Stimulated activated CD4-positive, alpha-beta T cell treated with anti-CD3 and anti-CD28 coated beads, Interleukin-4, amount 100 ng/mL, for 4 hours (primary cell): ENCODE data around the gene PLP2.
A peak's percentile ranks its signal among the peaks of the same experiment; 100 is the strongest.
"Not testable (repeated sequence)": the region's sequence is repeated elsewhere in the genome, so short reads cannot be mapped to it uniquely, and the experiment has no call there.

Source experiments
- DNase-seq, 2 experiments: peaks; one replicate each; pipeline ENCODE4 v3.0.0-alpha.2; 2020

PLP2 gene

GRCh38 chrX:49163555-49164419, 7.9 kb upstream of the PLP2 start:
- DNase-seq, result peak; percentile 75

GRCh38 chrX:49164589-49165360, 6.9 kb upstream of the PLP2 start:
- DNase-seq, result no peak

GRCh38 chrX:49165901-49166881, 5.5 kb upstream of the PLP2 start:
- DNase-seq, result peak; percentile 48 to 73

- DNase-seq, result peak in 1 of 2 experiments; percentile 48
Measured at GRCh38 chrX:49166914-49167739, 4.6 kb upstream of the PLP2 start.

- DNase-seq, result no peak
Measured at GRCh38 chrX:49167740-49168108, 4.0 kb upstream of the PLP2 start.

- DNase-seq, result peak; percentile 60 to 66
Measured at GRCh38 chrX:49172280-49172780, 632 bp downstream of the PLP2 start.

- DNase-seq, result not testable (repeated sequence)
Measured at GRCh38 chrX:49173544-49173943, 1.8 kb downstream of the PLP2 start.

- no peak for DNase-seq
Measured at GRCh38 chrX:49174723-49175122, 3.0 kb downstream of the PLP2 start.

- DNase-seq, result no peak
Measured at GRCh38 chrX:49175435-49176274, 4.0 kb downstream of the PLP2 start.

- no peak for DNase-seq
Measured at GRCh38 chrX:49176421-49177326, 5.0 kb downstream of the PLP2 start.

- DNase-seq, result no peak
Measured at GRCh38 chrX:49177338-49177833, 5.7 kb downstream of the PLP2 start.

GRCh38 chrX:49177873-49178480, 6.3 kb downstream of the PLP2 start:
- no peak for DNase-seq

GRCh38 chrX:49178537-49178936, 6.8 kb downstream of the PLP2 start:
- no peak for DNase-seq

GRCh38 chrX:49179358-49179757, 7.7 kb downstream of the PLP2 start:
- no peak for DNase-seq

- no peak for DNase-seq
Measured at GRCh38 chrX:49183701-49184281, 12.1 kb downstream of the PLP2 start.

GRCh38 chrX:49184294-49185281, 12.9 kb downstream of the PLP2 start:
- peak in 1 of 2 experiments; percentile 26 for DNase-seq
